NB4 (cell line): ENCODE results near the gene MATN1.

ENCODE experiments used
- DNase-seq: peaks from one replicate; pipeline ENCODE4 v3.0.0; 2010; ENCODE audit warnings: low read depth
- H3K4me3 ChIP-seq: one replicate; pipeline ENCODE4 v1.5.1; 2011; ENCODE audit warnings: mild to moderate bottlenecking, low read depth, low read length, moderate library complexity
- MYC ChIP-seq: IDR thresholded peaks from 2 replicates; pipeline ENCODE4 v1.6.1; 2011; ENCODE audit warnings: low read depth, low read length
- POLR2A ChIP-seq: IDR thresholded peaks from 2 replicates; pipeline ENCODE4 v1.6.1; 2011; ENCODE audit warnings: mild to moderate bottlenecking; ENCODE audit not compliant: insufficient read length; ENCODE audit errors: extremely low read depth
- TF ChIP-seq, protein P1 (sequence below): IDR thresholded peaks from 2 replicates; pipeline ENCODE4 v1.6.1; 2011; ENCODE audit warnings: low read depth, low read length
- TF ChIP-seq, protein P2 (sequence below): IDR thresholded peaks from one replicate; pipeline ENCODE4 v1.5.1; 2012; ENCODE audit warnings: low read depth, low read length

The MATN1 gene

DNA sequence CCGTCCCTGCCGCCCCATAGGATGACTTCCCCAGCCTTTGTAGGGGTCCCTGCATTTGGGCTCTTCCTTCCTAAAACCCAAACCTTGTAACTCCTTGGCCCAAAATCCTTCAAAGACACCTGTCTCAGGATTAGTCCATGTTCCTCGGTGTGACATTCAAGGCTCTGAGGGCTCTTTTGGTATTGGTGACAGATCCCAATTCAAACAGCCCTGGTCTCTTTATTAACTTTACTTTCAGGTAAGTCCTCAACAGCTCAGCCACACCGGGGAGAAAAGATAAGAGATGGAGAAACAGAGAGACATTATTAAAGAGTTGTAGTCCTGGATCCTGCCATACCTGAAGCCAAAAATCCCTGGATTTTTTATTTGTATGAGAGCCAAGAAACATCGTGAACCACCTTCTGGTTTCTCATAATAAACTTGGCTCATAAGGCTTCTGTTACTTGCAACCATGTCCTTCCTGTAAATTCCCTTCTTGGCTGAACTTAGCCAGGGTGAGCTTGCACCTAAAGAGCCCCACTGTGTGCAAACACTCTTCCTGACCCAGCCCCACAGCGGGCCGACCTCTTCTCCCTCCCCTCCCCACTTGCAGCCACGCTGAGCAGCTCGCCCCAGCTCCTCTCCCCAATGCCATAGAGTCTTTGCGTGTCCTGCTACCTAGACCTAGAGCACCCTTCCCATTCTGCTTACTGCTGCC lies 7.9 kb upstream of the MATN1 start:
- H3K4me3 ChIP-seq, result no peak overlapping the region
- DNase-seq, result no peak
- TF ChIP-seq MYC (no peak), POLR2A (no peak)
- TF ChIP-seq, protein P1, sequence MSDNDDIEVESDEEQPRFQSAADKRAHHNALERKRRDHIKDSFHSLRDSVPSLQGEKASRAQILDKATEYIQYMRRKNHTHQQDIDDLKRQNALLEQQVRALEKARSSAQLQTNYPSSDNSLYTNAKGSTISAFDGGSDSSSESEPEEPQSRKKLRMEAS, result no peak
- TF ChIP-seq, protein P2, sequence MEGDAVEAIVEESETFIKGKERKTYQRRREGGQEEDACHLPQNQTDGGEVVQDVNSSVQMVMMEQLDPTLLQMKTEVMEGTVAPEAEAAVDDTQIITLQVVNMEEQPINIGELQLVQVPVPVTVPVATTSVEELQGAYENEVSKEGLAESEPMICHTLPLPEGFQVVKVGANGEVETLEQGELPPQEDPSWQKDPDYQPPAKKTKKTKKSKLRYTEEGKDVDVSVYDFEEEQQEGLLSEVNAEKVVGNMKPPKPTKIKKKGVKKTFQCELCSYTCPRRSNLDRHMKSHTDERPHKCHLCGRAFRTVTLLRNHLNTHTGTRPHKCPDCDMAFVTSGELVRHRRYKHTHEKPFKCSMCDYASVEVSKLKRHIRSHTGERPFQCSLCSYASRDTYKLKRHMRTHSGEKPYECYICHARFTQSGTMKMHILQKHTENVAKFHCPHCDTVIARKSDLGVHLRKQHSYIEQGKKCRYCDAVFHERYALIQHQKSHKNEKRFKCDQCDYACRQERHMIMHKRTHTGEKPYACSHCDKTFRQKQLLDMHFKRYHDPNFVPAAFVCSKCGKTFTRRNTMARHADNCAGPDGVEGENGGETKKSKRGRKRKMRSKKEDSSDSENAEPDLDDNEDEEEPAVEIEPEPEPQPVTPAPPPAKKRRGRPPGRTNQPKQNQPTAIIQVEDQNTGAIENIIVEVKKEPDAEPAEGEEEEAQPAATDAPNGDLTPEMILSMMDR, result no peak

DNA sequence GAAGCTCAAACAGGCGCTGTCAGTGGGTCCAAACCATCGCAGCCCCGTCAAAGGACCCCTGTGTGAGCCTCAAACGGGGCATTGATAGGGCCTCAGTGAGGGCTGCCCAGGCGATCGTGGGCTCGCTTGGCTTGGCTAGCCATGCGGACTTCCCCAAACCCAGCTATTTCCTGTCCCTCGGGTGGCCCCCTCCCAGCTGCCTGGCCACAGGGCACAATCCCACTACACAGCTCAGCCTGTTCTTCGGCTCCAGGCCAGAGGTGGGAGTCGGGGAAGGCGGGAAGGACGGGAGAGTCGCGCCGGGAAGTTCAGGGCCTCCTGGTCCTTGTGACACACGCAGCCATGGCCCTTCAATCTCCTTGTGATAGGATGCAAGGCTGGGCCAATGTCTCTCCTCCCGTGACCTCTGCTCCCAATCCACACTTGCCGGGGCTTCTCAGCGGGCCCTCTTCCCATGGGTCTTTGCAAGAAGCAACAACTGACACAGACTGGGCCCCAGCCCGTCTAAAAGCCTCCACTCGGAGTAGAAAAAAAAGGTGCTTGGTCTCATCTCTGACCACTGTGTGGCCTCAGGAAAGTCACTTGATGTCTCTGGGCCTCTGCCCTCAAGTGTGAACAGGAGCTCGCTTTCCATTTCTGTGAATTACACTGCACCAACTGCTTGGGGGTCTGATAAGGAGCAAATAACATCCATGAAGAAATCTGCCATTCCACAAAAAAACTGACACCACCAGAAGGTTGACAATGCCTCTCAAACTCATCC lies 7.1 kb upstream of the MATN1 start:
- DNase-seq, result no peak
- H3K4me3 ChIP-seq, result no peak overlapping the region

DNA sequence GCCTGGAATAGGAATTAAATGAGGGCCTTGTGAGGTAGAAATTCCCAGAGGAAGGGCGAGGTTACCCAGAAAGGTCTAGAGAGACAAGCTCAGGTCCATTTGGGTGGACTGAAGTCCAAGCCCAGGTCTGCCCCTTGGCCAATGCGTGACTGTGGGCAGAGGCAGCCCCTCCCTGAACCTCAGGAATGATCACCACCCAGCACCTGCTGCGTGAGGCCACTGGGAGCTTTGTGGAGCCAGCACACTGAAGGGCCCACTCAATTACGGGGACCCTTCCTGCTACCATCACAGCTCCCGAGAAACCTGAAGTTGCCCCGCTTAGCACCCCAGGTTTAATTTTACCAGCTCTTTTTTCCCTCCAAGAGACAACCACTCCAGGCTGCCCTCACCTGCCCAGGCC lies 6.5 kb upstream of the MATN1 start:
- H3K4me3 ChIP-seq, result no peak overlapping the region
- TF ChIP-seq, protein P1, result no peak
- TF ChIP-seq, protein P2, result no peak
- TF ChIP-seq MYC (no peak), POLR2A (no peak)
- no peak for DNase-seq

More for the DNA sequence above, 7.1 kb upstream of the MATN1 start:
- no peak for TF ChIP-seq POLR2A
- no peak for TF ChIP-seq MYC
- TF ChIP-seq, protein P1, result no peak
- TF ChIP-seq, protein P2, result no peak

DNA sequence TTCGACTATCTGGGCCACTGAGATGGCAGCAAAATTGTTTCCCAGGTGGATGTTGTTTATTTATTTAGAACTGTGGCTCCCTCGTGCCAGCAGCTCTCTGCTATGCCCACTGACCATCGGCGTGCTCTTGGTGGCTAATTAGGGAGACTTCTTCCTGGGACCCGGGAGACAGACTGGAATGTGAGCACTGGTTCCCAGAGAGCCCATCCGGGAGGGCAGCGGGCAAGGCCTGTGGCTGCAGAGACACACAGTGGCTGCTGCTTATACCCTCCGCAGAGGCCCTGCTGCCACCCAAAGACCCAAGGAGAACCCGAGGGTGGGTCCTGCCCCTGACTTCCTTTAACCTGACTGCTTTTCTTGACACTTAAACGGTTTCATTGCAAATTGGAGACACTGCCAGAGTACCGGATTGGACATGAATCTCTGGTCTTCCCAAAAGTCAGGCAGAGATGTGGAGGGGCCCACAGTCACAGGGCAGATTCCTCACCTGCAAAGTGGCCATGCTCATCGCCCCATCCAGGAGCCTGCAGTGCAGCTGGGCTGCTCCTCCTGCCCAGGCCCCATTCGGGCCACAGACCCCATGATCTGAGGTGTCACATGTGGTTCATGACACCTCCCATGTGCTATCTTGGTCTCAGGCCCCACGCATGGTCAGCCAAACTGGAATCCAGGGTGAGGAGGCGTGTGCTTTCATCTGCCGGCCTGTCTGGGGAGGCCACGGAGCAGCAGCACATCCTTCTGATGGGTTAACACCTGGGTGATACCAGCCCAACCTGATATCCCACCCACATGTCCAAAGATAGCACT lies 5.7 kb upstream of the MATN1 start:
- no peak overlapping the region for H3K4me3 ChIP-seq
- no peak for DNase-seq
- TF ChIP-seq MYC, result no peak
- TF ChIP-seq, protein P1, result no peak
- no peak for TF ChIP-seq POLR2A
- TF ChIP-seq, protein P2, result no peak

DNA sequence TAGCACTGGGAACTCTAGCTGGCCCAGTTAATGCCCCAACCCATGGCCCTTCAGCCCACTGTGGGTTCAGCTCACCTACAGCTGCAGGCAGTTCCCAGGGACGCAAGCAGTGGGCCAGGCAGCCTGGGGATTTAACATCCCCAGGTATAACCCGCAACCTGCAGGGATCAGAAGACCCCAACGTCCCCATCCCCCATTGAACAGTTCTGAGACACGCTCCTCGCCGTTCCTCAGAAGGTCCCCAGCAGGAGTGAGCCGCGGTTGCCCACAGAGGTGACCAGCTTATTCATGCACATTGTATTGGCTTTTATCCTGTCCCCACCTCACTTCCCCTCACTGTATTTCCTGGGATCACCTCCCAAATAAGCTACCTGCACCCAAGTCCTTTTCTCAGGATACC lies 5.0 kb upstream of the MATN1 start:
- DNase-seq, result no peak
- H3K4me3 ChIP-seq, result no peak overlapping the region
- TF ChIP-seq POLR2A, result no peak
- TF ChIP-seq, protein P2, result no peak
- TF ChIP-seq, protein P1, result no peak
- TF ChIP-seq MYC, result no peak
